Spleen (tissue), 11 donors: Measurements from ENCODE around the gene C8A. TPM values are rescaled to one million over a fixed set of nuclear protein-coding genes. Genes with fewer than 3 reads are reported as not detected.

ENCODE experiments used
- DNase-seq: peaks from one replicate; pipeline ENCODE4 v3.0.0-alpha.2; 2020
- H3K27ac ChIP-seq, 8 donors: fragments of 200-600 bp; sonication (generic) in 7 of 8; 1 replicate in 4 of 8; 2 replicates in 4 of 8; pipeline versions ENCODE4 v1.5.0 to v1.8.0; 2016 to 2021; ENCODE audit warnings: inconsistent platforms in 4 of 8, mild to moderate bottlenecking in 4 of 8, moderate library complexity in 1 of 8
- H3K27me3 ChIP-seq, 7 donors: fragments of 200-600 bp; sonication (generic) in 6 of 7; replicated peaks in 1 of 7; 1 replicate in 4 of 7; 2 replicates in 3 of 7; pipeline versions ENCODE4 v1.5.0 to v1.8.0; 2016 to 2021; ENCODE audit warnings: inconsistent platforms in 3 of 7, mild to moderate bottlenecking in 1 of 7
- H3K36me3 ChIP-seq, 6 donors: fragments of 200-600 bp; sonication (generic) in 5 of 6; 1 replicate in 4 of 6; 2 replicates in 2 of 6; pipeline versions ENCODE4 v1.5.0 to v1.8.0; 2016 to 2021; ENCODE audit warnings: inconsistent platforms in 2 of 6
- H3K4me1 ChIP-seq, 6 donors: fragments of 200-600 bp; sonication (generic) in 5 of 6; 1 replicate in 3 of 6; 2 replicates in 3 of 6; pipeline versions ENCODE4 v1.5.0 to v1.8.0; 2016 to 2021; ENCODE audit warnings: inconsistent platforms in 3 of 6
- H3K4me3 ChIP-seq, 8 donors: fragments of 200-600 bp; sonication (generic) in 7 of 8; 1 replicate in 4 of 8; 2 replicates in 4 of 8; pipeline versions ENCODE4 v1.5.0 to v1.8.0; 2016 to 2021; ENCODE audit warnings: inconsistent platforms in 4 of 8, mild to moderate bottlenecking in 4 of 8, moderate library complexity in 2 of 8
- H3K9me3 ChIP-seq, 8 donors: fragments of 200-600 bp; sonication (generic) in 7 of 8; 1 replicate in 4 of 8; 2 replicates in 4 of 8; pipeline versions ENCODE4 v1.5.0 to v1.8.0; 2016 to 2021; ENCODE audit warnings: inconsistent platforms in 4 of 8
- CTCF ChIP-seq, 11 experiments: fragments of 200-600 bp in 7 of 11; fragments of 450-650 bp in 4 of 11; sonication (generic) in 4 of 11; IDR thresholded peaks in 8 of 11; conservative IDR thresholded peaks in 3 of 11; 1 replicate in 7 of 11; 2 replicates in 4 of 11; pipeline versions ENCODE4 v1.4.0 to v1.8.0; 2016 to 2021; ENCODE audit warnings: antibody characterized with exemption in 11 of 11, inconsistent platforms in 4 of 11, mild to moderate bottlenecking in 1 of 11
- POLR2A ChIP-seq, 3 donors: fragments of 450-650 bp; IDR thresholded peaks; one replicate each; pipeline ENCODE4 v1.5.1; 2017; ENCODE audit warnings: antibody characterized with exemption in 3 of 3, mild to moderate bottlenecking in 1 of 3
- POLR2AphosphoS5 ChIP-seq, 3 donors: sonication (generic); formaldehyde crosslinking; IDR thresholded peaks; one replicate each; pipeline ENCODE4 v1.5.1; 2017; ENCODE audit warnings: antibody characterized with exemption in 3 of 3
- WGBS, 5 donors: extraction: QIAGEN DNeasy Blood & Tissue Kit in 3 of 5; methylation state at CpG; one replicate each; pipeline versions ENCODE4 v1.1.5 to v1.1.7; 2013 to 2018; 5-methylcytosine and 5-hydroxymethylcytosine counted together
- intact Hi-C: fragments of 100-400 bp; cut with DNase I; formaldehyde crosslinking; loops from one replicate; pipeline ENCODE4 v1.15.0; 2023; ENCODE audit warnings: low total_unique reads
- polyA plus RNA-seq, 3 donors: library from polyadenylated mRNA; stranded (reverse); fragments of 200-250 nt; gene quantifications; one replicate each; pipeline ENCODE4 v1.2.1, GENCODE V29; 2013
- total RNA-seq, 7 donors: library from RNA; depleted of rRNA in 3 of 7; stranded (reverse); fragments of >200 nt in 3 of 7; fragmentation: NEBNext Ultra II Directional in 4 of 7; extraction: Animal tissue kit (Norgen Biotek cat#: 25700) in 4 of 7; gene quantifications; one replicate each; pipeline versions ENCODE4 v1.1.0 to v1.2.1, GENCODE V29; 2016 to 2021
- donor health status: healthy with polysubstance abuse.
- donor health status: DM: no; HTN: no; CAD: no; lungs with moderate emphysema.
- donor health status: DM: no; HTN: no; CAD: no.
- donor health status: Bipolar disorder and iron deficiency.
- donor health status: healthy.
- donor health status: DM: no; HTN: no; CAD: no.
- donor health status: DM: yes; HTN: yes; CAD: no.

Gene C8A
- total and polyA plus RNA-seq, 10 donors: 0.03 TPM; not detected in 9

- H3K9me3 ChIP-seq: peaks cover 0 to 12% (median 5%) of the 10 kb centered on the region in 8 donors
- H3K4me1 ChIP-seq: no peaks in the 10 kb centered on the region
- TF ChIP-seq POLR2A (IDR thresholded peaks at IDR 0.05) (no peak), POLR2AphosphoS5 (IDR thresholded peaks at IDR 0.05) (no peak), CTCF (IDR thresholded peaks at IDR 0.05 in 8 of 11, conservative IDR thresholded peaks at IDR 0.05 in 3 of 11) (no peak)
- WGBS, 5 donors: 76 to 95% (median 81%) methylated on average over 2 of the region's 2 CpGs
- H3K36me3 ChIP-seq: no peaks in the 10 kb centered on the region
- H3K27ac ChIP-seq: no peak overlapping the region
- no peak overlapping the region for H3K4me3 ChIP-seq
- peaks cover 0 to 51% (median 0%) of the 10 kb centered on the region in 7 donors for H3K27me3 ChIP-seq
- intact Hi-C loops: no loop called here
- no peak for DNase-seq
Observed at GRCh38 chr1:56814205-56814604, 40.4 kb upstream of the C8A start.

- no peak for DNase-seq
- Histone ChIP-seq H3K4me3 (no peak overlapping the region), H3K9me3 (peaks cover 0 to 12% (median 5%) of the 10 kb centered on the region in 8 donors), H3K4me1 (peaks cover 0 to 7% (median 2%) of the 10 kb centered on the region in 6 donors), H3K27ac (no peak overlapping the region), H3K27me3 (peaks cover 0 to 60% (median 0%) of the 10 kb centered on the region in 7 donors), H3K36me3 (no peaks in the 10 kb centered on the region)
- intact Hi-C loops: no loop called here
- 67 to 82% (median 76%) methylated on average over 1 of the region's 1 CpG for WGBS, 5 donors
- no peak for TF ChIP-seq POLR2A (IDR thresholded peaks at IDR 0.05)
- no peak for TF ChIP-seq POLR2AphosphoS5 (IDR thresholded peaks at IDR 0.05)
- TF ChIP-seq CTCF (IDR thresholded peaks at IDR 0.05 in 8 of 11, conservative IDR thresholded peaks at IDR 0.05 in 3 of 11): no peak
Observed at GRCh38 chr1:56816264-56816663, 38.3 kb upstream of the C8A start.

- Histone ChIP-seq H3K4me3 (no peak overlapping the region), H3K27ac (no peak overlapping the region), H3K4me1 (peaks cover 0 to 8% (median 3%) of the 10 kb centered on the region in 6 donors), H3K27me3 (peaks cover 0 to 65% (median 0%) of the 10 kb centered on the region in 7 donors), H3K9me3 (peaks cover 0 to 12% (median 5%) of the 10 kb centered on the region in 8 donors), H3K36me3 (no peaks in the 10 kb centered on the region)
- intact Hi-C loops: no loop called here
- TF ChIP-seq POLR2AphosphoS5 (IDR thresholded peaks at IDR 0.05) (no peak), POLR2A (IDR thresholded peaks at IDR 0.05) (no peak), CTCF (IDR thresholded peaks at IDR 0.05 in 8 of 11, conservative IDR thresholded peaks at IDR 0.05 in 3 of 11) (no peak)
- no peak for DNase-seq
- 39 to 61% (median 45%) methylated on average over 4 of the region's 4 CpGs for WGBS, 5 donors
Observed at GRCh38 chr1:56816909-56817308, 37.7 kb upstream of the C8A start.

- Histone ChIP-seq H3K9me3 (peaks cover 0 to 12% (median 5%) of the 10 kb centered on the region in 8 donors), H3K4me1 (peaks cover 0 to 8% (median 3%) of the 10 kb centered on the region in 6 donors), H3K27ac (no peak overlapping the region), H3K4me3 (no peak overlapping the region), H3K36me3 (no peaks in the 10 kb centered on the region), H3K27me3 (peaks cover 0 to 56% (median 3%) of the 10 kb centered on the region in 7 donors)
- intact Hi-C loops: no loop called here
- TF ChIP-seq POLR2A (IDR thresholded peaks at IDR 0.05) (no peak), POLR2AphosphoS5 (IDR thresholded peaks at IDR 0.05) (no peak), CTCF (IDR thresholded peaks at IDR 0.05 in 8 of 11, conservative IDR thresholded peaks at IDR 0.05 in 3 of 11) (no peak)
- WGBS, 5 donors: 78 to 92% (median 87%) methylated on average over 6 of the region's 6 CpGs
- no peak for DNase-seq
Observed at GRCh38 chr1:56817716-56818463, 36.7 kb upstream of the C8A start.
